Activated naive CD8-positive, alpha-beta T cell treated with anti-CD3 and anti-CD28 coated beads, Interleukin-2, amount 50 U/mL, for 16 hours (primary cell): ENCODE data around the gene CRABP2.

ENCODE experiments used
- DNase-seq: peaks from one replicate; pipeline ENCODE4 v3.0.0-alpha.2; 2020; ENCODE audit warnings: low read depth, low spot score

Gene CRABP2

GRCh38 chr1:156670359-156670758 is 35.0 kb downstream of the CRABP2 start:
- no peak for DNase-seq

GRCh38 chr1:156669794-156670193 is 35.6 kb downstream of the CRABP2 start:
- DNase-seq, result no peak

- DNase-seq, result no peak
Measured at GRCh38 chr1:156668801-156669637, 36.4 kb downstream of the CRABP2 start.

GRCh38 chr1:156667968-156668709 is 37.2 kb downstream of the CRABP2 start:
- DNase-seq, result no peak

- DNase-seq, result no peak
Measured at GRCh38 chr1:156667610-156667967, 37.8 kb downstream of the CRABP2 start.

- DNase-seq, result no peak
Measured at GRCh38 chr1:156666862-156667609, 38.3 kb downstream of the CRABP2 start.

GRCh38 chr1:156665539-156665938 is 39.8 kb downstream of the CRABP2 start:
- no peak for DNase-seq

- no peak for DNase-seq
Measured at GRCh38 chr1:156664767-156665411, 40.5 kb downstream of the CRABP2 start.

- DNase-seq, result no peak
Measured at GRCh38 chr1:156664046-156664766, 41.2 kb downstream of the CRABP2 start.

GRCh38 chr1:156663178-156663577 is 42.2 kb downstream of the CRABP2 start:
- DNase-seq, result no peak

- DNase-seq, result no peak
Measured at GRCh38 chr1:156662800-156663055, 42.7 kb downstream of the CRABP2 start.

GRCh38 chr1:156662005-156662799 is 43.2 kb downstream of the CRABP2 start:
- no peak for DNase-seq

GRCh38 chr1:156660752-156661112 is 44.7 kb downstream of the CRABP2 start:
- no peak for DNase-seq

- DNase-seq, result peak; percentile 85
Measured at GRCh38 chr1:156659988-156660751, 45.2 kb downstream of the CRABP2 start.

- no peak for DNase-seq
Measured at GRCh38 chr1:156659661-156659987, 45.8 kb downstream of the CRABP2 start.

- DNase-seq, result no peak
Measured at GRCh38 chr1:156658945-156659574, 46.3 kb downstream of the CRABP2 start.

- no peak for DNase-seq
Measured at GRCh38 chr1:156658496-156658895, 46.9 kb downstream of the CRABP2 start.

- no peak for DNase-seq
Measured at GRCh38 chr1:156657741-156658319, 47.6 kb downstream of the CRABP2 start.
